A549 treated with dexamethasone at 1 μM for 4 hours (cell line): Measurements from ENCODE around the gene POLR1B. TPM values are rescaled to one million over a fixed set of nuclear protein-coding genes. Genes with fewer than 3 reads are reported as not detected.

Source experiments
- total RNA-seq: library from RNA; stranded (reverse); fragments of 200-300 nt; extraction: Qiagen RNA extraction; gene quantifications from 5 replicates; pipeline ENCODE4 v1.2.3, GENCODE V29; 2022

POLR1B gene, protein sequence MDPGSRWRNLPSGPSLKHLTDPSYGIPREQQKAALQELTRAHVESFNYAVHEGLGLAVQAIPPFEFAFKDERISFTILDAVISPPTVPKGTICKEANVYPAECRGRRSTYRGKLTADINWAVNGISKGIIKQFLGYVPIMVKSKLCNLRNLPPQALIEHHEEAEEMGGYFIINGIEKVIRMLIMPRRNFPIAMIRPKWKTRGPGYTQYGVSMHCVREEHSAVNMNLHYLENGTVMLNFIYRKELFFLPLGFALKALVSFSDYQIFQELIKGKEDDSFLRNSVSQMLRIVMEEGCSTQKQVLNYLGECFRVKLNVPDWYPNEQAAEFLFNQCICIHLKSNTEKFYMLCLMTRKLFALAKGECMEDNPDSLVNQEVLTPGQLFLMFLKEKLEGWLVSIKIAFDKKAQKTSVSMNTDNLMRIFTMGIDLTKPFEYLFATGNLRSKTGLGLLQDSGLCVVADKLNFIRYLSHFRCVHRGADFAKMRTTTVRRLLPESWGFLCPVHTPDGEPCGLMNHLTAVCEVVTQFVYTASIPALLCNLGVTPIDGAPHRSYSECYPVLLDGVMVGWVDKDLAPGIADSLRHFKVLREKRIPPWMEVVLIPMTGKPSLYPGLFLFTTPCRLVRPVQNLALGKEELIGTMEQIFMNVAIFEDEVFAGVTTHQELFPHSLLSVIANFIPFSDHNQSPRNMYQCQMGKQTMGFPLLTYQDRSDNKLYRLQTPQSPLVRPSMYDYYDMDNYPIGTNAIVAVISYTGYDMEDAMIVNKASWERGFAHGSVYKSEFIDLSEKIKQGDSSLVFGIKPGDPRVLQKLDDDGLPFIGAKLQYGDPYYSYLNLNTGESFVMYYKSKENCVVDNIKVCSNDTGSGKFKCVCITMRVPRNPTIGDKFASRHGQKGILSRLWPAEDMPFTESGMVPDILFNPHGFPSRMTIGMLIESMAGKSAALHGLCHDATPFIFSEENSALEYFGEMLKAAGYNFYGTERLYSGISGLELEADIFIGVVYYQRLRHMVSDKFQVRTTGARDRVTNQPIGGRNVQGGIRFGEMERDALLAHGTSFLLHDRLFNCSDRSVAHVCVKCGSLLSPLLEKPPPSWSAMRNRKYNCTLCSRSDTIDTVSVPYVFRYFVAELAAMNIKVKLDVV
- total RNA-seq, result 22.9 to 26.2 TPM (median 24.8 TPM) in 5 replicates

DNA sequence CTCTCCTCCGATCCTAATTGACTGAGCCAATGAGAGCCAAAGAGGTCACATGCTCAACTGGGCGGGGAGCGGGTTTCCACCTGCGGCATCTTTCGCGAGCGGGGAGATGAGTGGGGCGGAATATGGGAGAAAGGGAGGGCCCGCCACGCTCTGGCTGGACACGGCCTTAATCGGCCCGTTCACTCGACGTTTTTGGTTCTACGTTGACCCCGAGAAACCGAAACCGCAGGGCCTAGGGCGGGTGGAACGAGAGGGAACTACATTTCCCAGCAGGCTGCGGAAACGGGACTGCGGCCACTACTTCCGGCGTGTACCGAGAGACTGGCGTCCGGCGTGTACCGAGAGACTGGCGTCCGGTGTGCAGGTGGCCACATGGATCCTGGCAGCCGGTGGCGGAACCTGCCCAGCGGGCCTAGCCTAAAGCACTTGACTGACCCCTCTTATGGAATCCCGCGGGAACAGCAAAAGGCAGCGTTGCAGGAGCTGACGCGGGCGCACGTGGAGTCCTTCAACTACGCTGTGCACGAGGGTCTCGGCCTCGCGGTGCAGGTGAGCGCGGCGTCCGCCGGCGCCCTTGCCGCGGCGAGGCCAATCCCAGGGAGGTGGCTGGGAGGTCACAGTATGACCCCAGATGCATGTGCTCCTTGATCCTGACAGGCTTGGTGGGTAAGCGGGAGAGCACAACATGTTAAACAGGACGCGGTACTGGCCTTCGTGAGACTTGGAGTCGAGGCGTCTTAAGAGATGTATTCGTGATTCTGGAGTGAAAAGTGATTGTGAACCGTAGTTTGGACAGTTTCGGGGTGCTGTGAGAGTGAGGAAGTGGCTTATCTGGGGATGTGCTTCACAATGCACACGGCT, at the start of gene POLR1B:
Gene POLR1B, plus strand, starts transcription at position 343 of the 861 bp plus-strand sequence. Its CDS starts 30 bp downstream, at position 373.

DNA sequence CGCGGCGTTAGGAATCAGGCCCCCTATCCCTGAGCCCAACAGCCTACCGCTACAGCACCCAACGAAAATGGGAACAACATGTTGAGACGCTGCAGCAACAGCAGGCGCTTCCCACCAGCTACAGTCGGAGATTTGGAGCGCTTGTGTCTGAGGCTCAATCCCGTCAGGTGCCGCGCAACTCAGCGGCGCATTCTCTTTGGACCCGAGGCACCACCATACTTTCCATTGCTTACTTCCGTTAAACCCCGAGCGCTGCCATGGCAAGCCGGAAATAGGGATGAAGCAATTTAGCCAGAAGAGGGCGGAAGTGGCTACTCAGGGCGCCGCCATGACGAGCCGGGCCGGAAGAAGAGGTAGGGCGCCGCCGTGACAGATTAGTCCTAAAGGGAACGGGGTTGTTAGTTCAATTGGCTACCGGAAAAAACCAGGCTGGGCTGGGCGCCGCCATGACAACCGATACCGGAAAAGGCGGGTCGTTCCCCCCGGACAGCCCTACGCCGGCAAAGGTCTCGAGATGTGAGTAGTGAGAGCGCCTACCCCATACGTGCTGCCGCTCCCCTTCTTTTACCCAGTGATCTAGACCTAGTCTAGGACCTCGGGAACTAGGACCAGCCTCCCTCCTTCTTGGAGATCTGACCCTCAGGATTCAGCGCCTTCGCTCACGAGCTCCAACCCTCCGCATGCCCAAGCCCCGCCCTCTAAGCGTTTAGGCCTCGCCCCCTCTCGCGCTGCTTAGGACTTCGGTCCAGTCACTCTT, 42.0 kb downstream of the POLR1B start, which contains the start of gene CHCHD5:
Gene CHCHD5, plus strand, starts transcription at position 476 of the 757 bp plus-strand sequence. Its CDS starts 39 bp downstream, at position 515.

Other genes starting within 250 kb of the POLR1B start
- 2.4 to 4.5 TPM (median 3.6 TPM) in 5 replicates for gene RGPD8, start 108.8 kb upstream of the POLR1B start, total RNA-seq
- 35.5 to 42.4 TPM (median 37.9 TPM) in 5 replicates for gene TTL, start 60.3 kb upstream of the POLR1B start, total RNA-seq
- 54.7 to 81.4 TPM (median 56.8 TPM) in 5 replicates for gene CHCHD5, start 42.1 kb downstream of the POLR1B start, total RNA-seq
- gene SLC20A1, start 103.5 kb downstream of the POLR1B start, total RNA-seq, result 149 to 180 TPM (median 171 TPM) in 5 replicates
- 0.05 TPM in 1 of 5 replicates, not detected in the others for gene NT5DC4, start 178.6 kb downstream of the POLR1B start, total RNA-seq
- 12.4 to 16.9 TPM (median 16.7 TPM) in 5 replicates for gene CKAP2L, start 222.1 kb downstream of the POLR1B start, total RNA-seq
- 0.18 to 0.50 TPM (median 0.29 TPM) in 5 replicates for gene IL1A, start 242.0 kb downstream of the POLR1B start, total RNA-seq